GM18909 (cell line): ENCODE measurements around the gene AGPAT1.

ENCODE experiments used
- ATAC-seq: cut with Tn5 transposase; IDR thresholded peaks from one replicate; pipeline ENCODE4 v1.9.1; 2021; ENCODE audit warnings: mild to moderate bottlenecking; ENCODE audit not compliant: unreplicated experiment, poor library complexity

AGPAT1 gene

GRCh38 chr6:32174416-32174815 is 1.5 kb downstream of the AGPAT1 start:
- no peak for ATAC-seq

- ATAC-seq, result no peak
Measured at GRCh38 chr6:32173051-32173727, 2.7 kb downstream of the AGPAT1 start.

GRCh38 chr6:32171234-32171633 is 4.7 kb downstream of the AGPAT1 start:
- ATAC-seq, result no peak

- no peak for ATAC-seq
Measured at GRCh38 chr6:32170294-32170693, 5.6 kb downstream of the AGPAT1 start.

GRCh38 chr6:32168807-32169591 is 6.9 kb downstream of the AGPAT1 start:
- no peak for ATAC-seq

- no peak for ATAC-seq
Measured at GRCh38 chr6:32168350-32168749, 7.5 kb downstream of the AGPAT1 start.

- ATAC-seq, result no peak
Measured at GRCh38 chr6:32167761-32168262, 8.1 kb downstream of the AGPAT1 start.

GRCh38 chr6:32167154-32167760 is 8.6 kb downstream of the AGPAT1 start:
- ATAC-seq, result no peak

- ATAC-seq, result no peak
Measured at GRCh38 chr6:32166411-32167061, 9.3 kb downstream of the AGPAT1 start.

- ATAC-seq, result no peak
Measured at GRCh38 chr6:32164295-32164694, 11.6 kb downstream of the AGPAT1 start, which contains the start of gene EGFL8. TSS of gene EGFL8 (plus strand) at chr6:32164595. CDS start at chr6:32166166, 1,571 bp downstream.

GRCh38 chr6:32163559-32164258 is 12.2 kb downstream of the AGPAT1 start:
- no peak for ATAC-seq

GRCh38 chr6:32158052-32158451 is 17.8 kb downstream of the AGPAT1 start:
- no peak for ATAC-seq

- ATAC-seq, result no peak
Measured at GRCh38 chr6:32156891-32157290, 19.0 kb downstream of the AGPAT1 start.

GRCh38 chr6:32154514-32155161 is 21.2 kb downstream of the AGPAT1 start:
- ATAC-seq, result peak; percentile 73

- ATAC-seq, result peak; percentile 39
Measured at GRCh38 chr6:32153564-32154513, 22.0 kb downstream of the AGPAT1 start, which contains the start of gene PPT2. TSS of gene PPT2 (plus strand) at chr6:32154141. CDS start at chr6:32154595, 454 bp downstream.

GRCh38 chr6:32152769-32153563 is 22.9 kb downstream of the AGPAT1 start:
- no peak for ATAC-seq
